IMR-90 (cell line): ENCODE measurements around the gene ACVR1B. TPM values are rescaled to one million over a fixed set of nuclear protein-coding genes. Genes with fewer than 3 reads are reported as not detected.

Experiments
- ATAC-seq: fragments of 200-7000 bp; cut with Tn5 transposase; 2 replicates; pipeline ENCODE4 v1.9.1; 2020; ENCODE audit warnings: low read depth, mild to moderate bottlenecking, moderate library complexity
- BruUV-seq: library from RNA; stranded (reverse); fragments of 400-500 nt; replicated peaks from 2 replicates; lab custom pipeline; 2021; lab: Mats Ljungman, UMichigan
- CTCF ChIA-PET: fragments of 300-600 bp; formaldehyde crosslinking; extraction: SDS; loops from one replicate; lab custom pipeline; 2021; ENCODE audit warnings: antibody characterized with exemption; lab: Yijun Ruan, JAX
- POLR2A ChIA-PET: fragments of 300-600 bp; sonication (Branson Sonifier 250); formaldehyde crosslinking; loops from one replicate; lab custom pipeline; 2022; ENCODE audit warnings: antibody characterized with exemption; ENCODE audit not compliant: unreplicated experiment; lab: Charles Lee
- DNase-seq: peaks from one replicate; pipeline ENCODE4 v3.0.0; 2013
- H2AFZ ChIP-seq: replicated peaks from 2 replicates; pipeline ENCODE3; 2013; ENCODE audit warnings: low read length, mild to moderate bottlenecking; ENCODE audit not compliant: poor library complexity
- H2AK5ac ChIP-seq: 2 replicates; pipeline ENCODE4 v1.6.1; 2013; ENCODE audit warnings: low read depth, low read length, inconsistent platforms
- H2AK9ac ChIP-seq: replicated peaks from 2 replicates; pipeline ENCODE3; 2013; ENCODE audit warnings: mild to moderate bottlenecking, low read depth, low read length, moderate library complexity; ENCODE audit not compliant: poor library complexity
- H2BK120ac ChIP-seq: 2 replicates; pipeline ENCODE4 v1.6.1; 2013; ENCODE audit warnings: low read depth, low read length, inconsistent platforms
- H2BK15ac ChIP-seq: 3 replicates; pipeline ENCODE4 v1.6.1; 2013; ENCODE audit warnings: low read depth, low read length, inconsistent platforms
- H2BK20ac ChIP-seq: 2 replicates; pipeline ENCODE4 v1.6.1; 2013; ENCODE audit warnings: low read depth, mild to moderate bottlenecking, inconsistent platforms, low read length, moderate library complexity
- H2BK5ac ChIP-seq: 2 replicates; pipeline ENCODE4 v1.6.1; 2013; ENCODE audit warnings: mild to moderate bottlenecking, low read depth, low read length, inconsistent platforms; ENCODE audit not compliant: poor library complexity, severe bottlenecking
- H3K14ac ChIP-seq: replicated peaks from 2 replicates; pipeline ENCODE4 v1.6.1; 2013; ENCODE audit warnings: low read depth, low read length, inconsistent platforms
- H3K18ac ChIP-seq: 2 replicates; pipeline ENCODE4 v1.6.1; 2013; ENCODE audit warnings: low read depth, low read length, control low read depth
- H3K23ac ChIP-seq: 2 replicates; pipeline ENCODE4 v1.6.1; 2013; ENCODE audit warnings: low read depth, low read length, inconsistent platforms
- H3K27ac ChIP-seq: 2 replicates; pipeline ENCODE4 v1.5.1; 2013; ENCODE audit warnings: mild to moderate bottlenecking, control low read depth, low read length; ENCODE audit not compliant: insufficient read depth
- H3K27me3 ChIP-seq: 2 replicates; pipeline ENCODE4 v1.6.1; 2013; ENCODE audit warnings: low read length; ENCODE audit not compliant: control insufficient read depth, insufficient read depth
- H3K36me3 ChIP-seq: 2 replicates; pipeline ENCODE4 v1.6.1; 2013; ENCODE audit warnings: low read length, mixed read lengths; ENCODE audit not compliant: control insufficient read depth, insufficient read depth
- H3K4ac ChIP-seq: 2 replicates; pipeline ENCODE4 v1.6.1; 2013; ENCODE audit warnings: low read depth, low read length, inconsistent platforms
- H3K4me1 ChIP-seq: 2 replicates; pipeline ENCODE4 v1.6.1; 2013; ENCODE audit warnings: low read length, mixed read lengths; ENCODE audit not compliant: control insufficient read depth, insufficient read depth
- H3K4me2 ChIP-seq: 2 replicates; pipeline ENCODE4 v1.6.1; 2013; ENCODE audit warnings: low read depth, mild to moderate bottlenecking, control low read depth, low read length, moderate library complexity
- H3K4me3 ChIP-seq: 2 replicates; pipeline ENCODE4 v1.5.1; 2013; ENCODE audit warnings: low read depth, mild to moderate bottlenecking, control low read depth, low read length, moderate library complexity; ENCODE audit not compliant: insufficient read depth
- H3K56ac ChIP-seq: 2 replicates; pipeline ENCODE4 v1.6.1; 2013; ENCODE audit warnings: low read length, inconsistent platforms; ENCODE audit not compliant: insufficient read depth; ENCODE audit errors: extremely low read depth
- H3K79me1 ChIP-seq, 2 experiments: 2 replicates each; pipeline ENCODE4 v1.6.1; 2013; ENCODE audit warnings: low read length in 2 of 2, inconsistent platforms in 1 of 2, low read depth in 1 of 2
- H3K9ac ChIP-seq: 2 replicates; pipeline ENCODE4 v1.6.1; 2013; ENCODE audit warnings: low read depth, low read length, control low read depth
- H3K9me1 ChIP-seq: 2 replicates; pipeline ENCODE4 v1.6.1; 2013; ENCODE audit warnings: low read length, inconsistent platforms; ENCODE audit not compliant: insufficient read depth
- H3K9me3 ChIP-seq: 2 replicates; pipeline ENCODE4 v1.6.1; 2013; ENCODE audit warnings: low read length; ENCODE audit not compliant: control insufficient read depth, insufficient read depth
- H4K20me1 ChIP-seq: 2 replicates; pipeline ENCODE4 v1.6.1; 2013; ENCODE audit warnings: low read length, inconsistent platforms; ENCODE audit not compliant: insufficient read depth
- H4K5ac ChIP-seq: 2 replicates; pipeline ENCODE4 v1.6.1; 2013; ENCODE audit warnings: mild to moderate bottlenecking, low read depth, low read length, control low read depth
- H4K8ac ChIP-seq, 2 experiments: 2 replicates each; pipeline ENCODE4 v1.6.1; 2013; ENCODE audit warnings: low read depth in 2 of 2, low read length in 2 of 2, control low read depth in 1 of 2, inconsistent platforms in 1 of 2
- H4K91ac ChIP-seq: 2 replicates; pipeline ENCODE4 v1.6.1; 2013; ENCODE audit warnings: low read depth, low read length, inconsistent platforms; ENCODE audit not compliant: insufficient read depth
- BHLHE40 ChIP-seq: fragments of 150-350 bp; IDR thresholded peaks from 2 replicates; pipeline ENCODE4 v1.6.1; 2016; ENCODE audit warnings: mild to moderate bottlenecking, low read depth, low read length
- CEBPB ChIP-seq: IDR thresholded peaks from 2 replicates; pipeline ENCODE4 v1.6.1; 2012; ENCODE audit warnings: low read depth, low read length, improper control_type of control experiment
- ELK1 ChIP-seq: fragments of 150-350 bp; IDR thresholded peaks from 2 replicates; pipeline ENCODE4 v1.6.1; 2016; ENCODE audit warnings: low read depth, mild to moderate bottlenecking, low read length, moderate library complexity, borderline replicate concordance
- FOS ChIP-seq: fragments of 150-350 bp; IDR thresholded peaks from 2 replicates; pipeline ENCODE4 v1.6.1; 2016; ENCODE audit warnings: low read depth, low read length
- MXI1 ChIP-seq: IDR thresholded peaks from 2 replicates; pipeline ENCODE4 v1.6.1; 2012; ENCODE audit warnings: low read depth, mild to moderate bottlenecking, low read length, moderate library complexity, borderline replicate concordance
- POLR2A ChIP-seq: IDR thresholded peaks from 2 replicates; pipeline ENCODE4 v1.6.1; 2012; ENCODE audit warnings: mild to moderate bottlenecking, low read depth, low read length
- RAD21 ChIP-seq: IDR thresholded peaks from 2 replicates; pipeline ENCODE4 v1.6.1; 2012; ENCODE audit warnings: low read length, improper control_type of control experiment
- SMC3 ChIP-seq: fragments of 150-350 bp; IDR thresholded peaks from 2 replicates; pipeline ENCODE4 v1.6.1; 2016; ENCODE audit warnings: low read depth, mild to moderate bottlenecking, antibody characterized with exemption, low read length, moderate library complexity
- USF2 ChIP-seq: fragments of 150-350 bp; IDR thresholded peaks from 2 replicates; pipeline ENCODE4 v1.6.1; 2017; ENCODE audit warnings: mild to moderate bottlenecking, antibody characterized with exemption, low read length, low read depth
- WGBS, 2 experiments: methylation state at CpG; one replicate each; pipeline versions ENCODE4 v1.1.5 to v1.1.7; 2013; ENCODE audit warnings: missing lambda C conversion rate in 2 of 2; ENCODE audit not compliant: insufficient read length in 1 of 2; ENCODE audit errors: extremely low coverage in 2 of 2; 5-methylcytosine and 5-hydroxymethylcytosine counted together
- dilution Hi-C: fragments of 300-500 bp; cut with HindIII; formaldehyde crosslinking; loops from one replicate; pipeline ENCODE4 v1.14.3; 2018; ENCODE audit warnings: low sequenced_read_pairs; ENCODE audit not compliant: unreplicated experiment
- in situ Hi-C: fragments of 300-500 bp; cut with MboI; formaldehyde crosslinking; loops from 3 replicates; pipeline ENCODE4 v1.14.3; 2019; ENCODE audit warnings: low sequenced_read_pairs, inconsistent platforms, mixed read lengths
- intact Hi-C: fragments of 100-400 bp; cut with micrococcal nuclease; formaldehyde crosslinking; loops from 2 replicates; pipeline ENCODE4 v1.10.0; 2022
- polyA plus RNA-seq, 3 experiments: library from polyadenylated mRNA; depleted of rRNA; stranded (reverse); fragments of >200 nt; gene quantifications; 2 replicates each; pipeline ENCODE4 v1.2.3, GENCODE V29; 2012; ENCODE audit warnings: low replicate concordance in 1 of 3
- total RNA-seq: library from RNA; depleted of rRNA; stranded (reverse); fragments of >200 nt; gene quantifications from 2 replicates; pipeline ENCODE4 v1.2.3, GENCODE V29; 2012

The ACVR1B gene
- total and polyA plus RNA-seq, 2 of the 4 experiments (the other 2 are of a cell fraction), result 5.7 to 13.6 TPM

GRCh38 chr12:51906430-51907082 lies 44.9 kb upstream of the ACVR1B start:
- Histone ChIP-seq H2BK20ac (peak overlapping the region; percentile 88; the same call in 1 of the 2 replicates), H3K9me1 (peaks cover 43% of the 10 kb centered on the region), H3K9ac (no peak overlapping the region), H4K91ac (peak overlapping the region; percentile 37), H3K56ac (no peak overlapping the region), H3K4me1 (peaks cover 33% of the 10 kb centered on the region), H4K5ac (peak overlapping the region; percentile 26; the same call in 1 of the 2 replicates), H4K20me1 (no peaks in the 10 kb centered on the region), H2AK5ac (peak overlapping the region; percentile 92), H3K4me2 (no peak overlapping the region), H3K27ac (no peak overlapping the region), H4K8ac (peak overlapping the region in 1 of 2 experiments; percentile 82; a peak in 2 of 4 replicates), H3K79me1 (peaks cover 0 to 22% of the 10 kb centered on the region in 2 experiments; a peak in 3 of 4 replicates), H3K4ac (peak overlapping the region; percentile 92), H2BK5ac (no peak overlapping the region), H3K18ac (peak overlapping the region; percentile 2; the same call in 1 of the 2 replicates), H2BK15ac (peak overlapping the region; percentile 45; the same call in 2 of the 3 replicates), H3K14ac (peak overlapping the region; percentile 78), H3K27me3 (no peaks in the 10 kb centered on the region), H3K9me3 (no peaks in the 10 kb centered on the region), H2BK120ac (peak overlapping the region; percentile 83), H3K23ac (peak overlapping the region; percentile 59; the same call in 1 of the 2 replicates), H3K4me3 (no peak overlapping the region; the same call in 1 of the 2 replicates), H2AK9ac (peak overlapping the region; percentile 2), H3K36me3 (no peaks in the 10 kb centered on the region), H2AFZ (peak overlapping the region; percentile 87)
- TF ChIP-seq FOS (no peak), MXI1 (no peak), USF2 (no peak), ELK1 (no peak), BHLHE40 (no peak), RAD21 (no peak), POLR2A (no peak), CEBPB (no peak), SMC3 (no peak)
- ATAC-seq, result no peak
- intact Hi-C loops (no loop called here), dilution Hi-C loops (no loop called here), in situ Hi-C loops (no loop called here)
- BruUV-seq, result no TSS peak
- WGBS, 2 experiments, result 60% methylated on average over 2 of the region's 23 CpGs; no CpG with 5 or more reads in 1 of the 2 experiments
- ChIA-PET CTCF (interaction anchor here (2.4 kb wide), 1 partner anchor 16 kb away, joined by 8 read pairs; no protein-coding TSS in a partner anchor), POLR2A (no interaction called here)
- DNase-seq, result no peak
